Glomerular endothelial cell (primary cell): ENCODE measurements around the gene MX2. TPM values are rescaled to one million over a fixed set of nuclear protein-coding genes. Genes with fewer than 3 reads are reported as not detected.

Experiments
- DNase-seq: peaks from one replicate; pipeline ENCODE4 v3.0.0-alpha.2; 2011; ENCODE audit warnings: low read depth, low spot score; ENCODE audit errors: extremely low read depth
- total RNA-seq: library from RNA; depleted of rRNA; stranded (reverse); fragments of >200 nt; gene quantifications from 2 replicates; pipeline ENCODE4 v1.2.3, GENCODE V29; 2015

Gene MX2
- total RNA-seq, 1 donor from 2014 or later: 12.4 TPM

DNA sequence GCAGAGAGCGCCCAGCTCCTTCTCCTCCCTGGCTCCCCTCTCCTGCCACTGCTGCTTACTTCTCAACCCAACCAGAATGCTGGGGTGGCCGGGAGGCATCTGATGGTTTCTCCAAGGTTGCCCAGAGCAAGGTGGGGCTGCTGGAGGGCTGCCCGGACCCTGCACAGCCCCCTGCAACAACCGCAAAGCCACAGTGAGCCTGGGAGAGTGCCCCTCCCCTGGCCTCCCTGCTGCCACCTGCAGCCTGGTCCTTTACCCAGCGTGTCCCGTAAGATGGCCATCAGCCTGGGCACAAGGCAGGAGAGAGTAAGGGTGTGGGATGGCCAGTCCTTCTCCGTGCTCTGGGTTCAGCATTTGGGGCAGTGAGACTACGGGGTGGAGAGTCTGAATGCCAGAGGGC is 17.0 kb downstream of the MX2 start:
- DNase-seq: no peak

DNA sequence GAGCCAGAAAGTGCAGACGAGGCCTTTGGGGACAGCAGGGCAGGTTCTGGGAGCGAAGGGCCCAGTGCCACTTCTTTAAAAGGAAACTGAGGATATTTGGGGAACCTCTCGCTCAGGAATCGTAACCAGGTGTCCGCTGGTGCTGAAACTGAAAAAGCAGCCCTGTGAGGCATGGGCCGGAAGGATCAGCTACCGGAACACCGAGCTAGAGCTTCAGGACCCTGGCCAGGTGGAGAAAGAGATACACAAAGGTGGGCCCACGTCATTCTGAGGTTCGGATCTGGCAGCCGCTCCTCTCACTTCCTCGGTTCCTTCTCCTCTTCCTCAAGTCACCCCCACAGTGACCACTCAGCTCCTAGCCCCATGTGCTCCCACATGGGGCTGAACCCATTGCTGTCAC is 18.1 kb downstream of the MX2 start:
- no peak for DNase-seq

DNA sequence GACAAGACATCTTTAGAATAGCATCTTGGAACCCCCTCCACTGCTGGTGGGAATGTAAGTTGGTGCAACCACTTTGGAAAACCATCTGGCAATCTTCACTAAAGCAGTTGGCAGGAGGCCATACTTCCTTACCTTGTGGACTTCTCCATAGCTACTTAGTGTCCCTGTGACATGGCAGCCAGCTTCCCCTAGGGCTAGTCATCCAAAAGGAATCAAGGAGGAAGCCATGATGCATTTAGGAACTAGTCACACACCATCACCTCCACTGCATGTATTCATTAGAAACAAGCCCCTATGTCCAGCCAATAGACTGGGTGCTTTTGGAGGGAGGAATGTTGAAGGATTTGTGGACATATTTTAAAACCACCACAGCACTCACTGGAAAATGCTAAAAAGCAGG is 19.9 kb downstream of the MX2 start:
- no peak for DNase-seq

DNA sequence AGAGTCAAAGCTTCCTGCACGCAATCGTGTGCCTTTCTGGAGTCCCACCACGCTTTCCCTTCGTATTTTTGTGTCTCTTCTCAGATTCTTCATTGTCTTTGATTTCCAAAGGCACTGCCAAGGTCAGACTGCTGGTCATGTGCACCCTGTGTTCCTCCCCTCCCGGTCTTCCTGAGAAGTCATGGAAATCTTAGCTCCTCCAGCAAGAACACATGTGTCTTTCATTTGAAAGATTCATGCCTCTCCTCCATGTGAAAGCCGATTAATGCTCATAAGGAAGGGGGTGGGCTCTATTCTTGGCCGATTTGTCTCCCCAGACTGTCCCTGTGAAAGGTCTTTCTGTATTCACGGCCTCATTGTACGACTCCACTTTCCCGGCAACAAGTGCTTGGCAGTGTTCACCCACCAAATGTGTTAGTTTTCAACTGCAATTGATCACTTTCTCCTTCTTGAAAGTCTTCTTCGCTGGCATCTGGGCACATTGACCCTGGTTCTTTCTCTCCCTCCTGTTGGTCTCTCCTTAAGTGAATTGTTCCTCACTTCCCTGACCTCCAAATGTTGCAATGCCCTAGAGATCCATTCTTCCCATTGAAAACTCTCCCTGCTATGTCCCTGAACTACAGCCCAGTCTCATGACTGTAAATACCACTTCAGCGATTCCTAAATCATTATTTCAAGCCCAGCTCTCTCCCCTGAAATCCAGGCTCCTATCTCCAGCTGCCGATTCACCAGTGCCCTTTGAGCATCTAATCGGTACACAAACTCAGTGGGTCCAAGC is 25.4 kb downstream of the MX2 start:
- DNase-seq: no peak

DNA sequence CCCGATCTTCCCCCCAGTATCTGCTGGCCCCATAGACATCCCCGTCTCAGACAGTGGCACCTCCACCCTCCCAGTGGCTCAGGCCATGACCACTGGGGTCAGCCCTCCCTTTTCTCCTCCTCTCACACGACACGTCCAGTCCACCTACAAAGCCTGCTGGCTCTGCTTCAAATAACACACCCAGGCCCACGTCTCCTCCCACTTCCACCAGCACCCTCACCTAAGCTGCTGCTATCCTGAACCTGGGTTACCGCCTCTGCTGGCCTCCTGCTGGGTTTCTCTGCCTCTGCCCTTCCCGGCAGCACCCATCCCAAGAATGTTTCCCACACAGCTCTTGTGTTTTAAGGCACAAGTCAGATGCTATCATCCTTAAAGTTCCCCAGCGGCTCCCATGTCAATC is 26.0 kb downstream of the MX2 start:
- no peak for DNase-seq

DNA sequence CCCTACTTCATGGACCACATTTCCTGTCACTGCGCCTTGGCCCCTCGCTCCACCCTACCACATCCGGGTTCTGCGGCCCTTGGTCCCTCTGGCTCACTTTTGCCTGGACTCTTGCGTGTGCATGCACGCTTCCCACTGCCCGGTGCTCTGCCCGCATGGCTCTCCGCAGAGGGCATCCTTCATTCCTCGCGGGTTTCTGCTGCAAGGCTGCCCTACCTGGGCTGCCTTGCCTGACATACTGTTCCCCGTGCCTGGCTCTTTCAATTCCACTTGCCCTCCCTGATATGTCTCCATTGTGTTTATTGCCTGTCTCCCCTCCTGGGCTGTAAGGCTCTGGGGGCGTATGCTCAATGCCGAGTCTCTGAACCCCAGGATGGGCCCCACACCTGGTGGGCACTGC is 26.4 kb downstream of the MX2 start:
- no peak for DNase-seq

DNA sequence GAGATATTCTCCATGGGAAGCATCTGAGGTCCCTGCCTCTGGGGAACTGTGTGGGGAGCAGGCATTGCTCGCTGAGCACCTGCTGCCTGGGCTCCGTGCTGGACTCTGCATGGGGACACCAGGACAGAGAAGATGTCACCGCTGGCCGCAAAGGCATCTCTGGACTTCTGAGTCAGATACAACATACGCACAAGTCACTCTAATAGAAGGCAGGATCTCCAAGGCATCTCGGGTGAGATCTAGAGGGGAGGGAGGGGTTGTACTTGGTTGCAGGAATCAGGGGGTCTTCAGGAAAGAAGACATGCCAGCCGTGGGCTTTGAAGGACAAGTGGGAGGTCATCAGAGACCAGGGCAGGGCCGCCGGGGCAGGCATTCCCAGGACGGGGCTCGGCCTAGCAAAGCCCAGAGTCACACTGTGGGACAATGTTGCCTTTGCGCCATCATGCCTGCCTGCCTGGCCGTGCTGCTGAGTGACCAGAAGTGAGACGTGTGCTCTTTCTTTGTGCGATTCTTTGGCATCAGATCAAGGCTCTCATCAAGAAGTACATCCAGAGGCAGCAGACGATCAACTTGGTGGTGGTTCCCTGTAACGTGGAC is 28.3 kb downstream of the MX2 start:
- DNase-seq: no peak

DNA sequence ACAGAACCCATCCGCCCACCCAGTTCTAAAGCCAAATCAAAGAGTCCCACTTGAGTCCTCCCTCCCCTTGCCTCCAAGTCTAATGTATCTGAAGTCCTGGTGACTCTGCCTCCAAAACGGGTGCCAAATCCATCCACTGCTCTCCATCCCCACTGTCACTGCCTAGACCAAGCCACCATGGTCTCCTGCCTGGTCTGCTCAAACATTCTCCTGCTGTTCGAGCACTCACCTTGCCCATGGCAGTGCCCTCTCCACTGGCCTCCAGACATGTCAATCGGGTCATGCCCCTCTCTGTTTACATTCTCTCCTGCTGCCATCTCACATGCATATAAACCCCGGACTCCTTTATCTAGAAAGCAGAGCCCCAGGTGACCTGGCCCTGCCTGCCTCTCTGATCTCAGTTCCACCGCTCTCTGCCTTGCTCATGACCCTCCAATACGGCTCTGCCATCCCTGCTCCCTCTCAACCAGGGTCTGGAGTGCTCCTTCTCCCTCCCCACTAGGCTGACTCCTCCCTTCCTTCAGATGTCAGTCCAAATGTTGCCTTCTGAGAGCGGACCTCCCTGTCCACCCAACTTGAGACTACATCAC is 32.1 kb downstream of the MX2 start:
- DNase-seq: no peak

DNA sequence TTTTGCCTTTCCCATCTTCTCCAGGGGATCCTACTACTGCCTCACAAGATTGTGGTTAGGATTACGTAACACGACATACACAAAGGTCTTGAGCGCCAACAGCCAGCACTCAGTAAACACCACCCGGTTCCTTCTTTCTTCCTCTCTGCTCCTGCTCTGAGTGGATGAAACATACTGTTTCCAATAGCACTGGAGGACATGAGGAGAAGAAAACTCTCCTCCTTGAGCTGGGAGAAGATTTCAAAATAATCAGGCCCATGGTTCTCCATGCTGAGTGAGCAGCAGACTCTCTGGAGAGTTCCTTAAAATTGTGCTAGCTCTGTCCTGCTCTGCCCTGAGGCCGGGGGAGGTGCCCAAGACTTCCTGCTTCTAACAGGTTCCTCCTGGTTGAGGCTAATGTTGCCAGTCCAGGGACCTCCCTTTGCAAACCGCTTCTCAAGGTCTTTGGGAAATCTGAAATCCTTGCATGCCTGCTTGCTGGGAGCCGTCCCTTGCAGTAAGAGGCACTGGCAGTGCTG is 34.8 kb downstream of the MX2 start:
- DNase-seq: no peak

DNA sequence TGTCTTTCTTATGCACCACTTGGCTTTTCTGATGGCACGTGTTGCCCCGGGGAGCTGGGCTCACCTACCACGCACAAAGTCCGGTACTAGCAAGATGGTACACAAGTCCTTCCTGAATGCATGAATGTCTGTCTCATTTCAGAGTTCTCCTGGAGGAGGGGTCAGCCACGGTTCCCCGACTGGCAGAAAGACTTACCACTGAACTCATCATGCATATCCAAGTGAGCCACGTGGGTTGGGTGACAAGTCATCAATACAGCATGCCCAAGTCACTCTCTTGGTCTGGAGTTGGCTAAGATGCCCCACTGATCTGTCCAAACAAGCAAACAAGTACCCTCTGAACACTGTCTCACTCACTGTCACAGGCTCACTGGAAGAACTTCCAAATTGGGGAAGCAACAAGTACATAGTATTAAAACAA is 35.7 kb downstream of the MX2 start:
- DNase-seq: no peak

DNA sequence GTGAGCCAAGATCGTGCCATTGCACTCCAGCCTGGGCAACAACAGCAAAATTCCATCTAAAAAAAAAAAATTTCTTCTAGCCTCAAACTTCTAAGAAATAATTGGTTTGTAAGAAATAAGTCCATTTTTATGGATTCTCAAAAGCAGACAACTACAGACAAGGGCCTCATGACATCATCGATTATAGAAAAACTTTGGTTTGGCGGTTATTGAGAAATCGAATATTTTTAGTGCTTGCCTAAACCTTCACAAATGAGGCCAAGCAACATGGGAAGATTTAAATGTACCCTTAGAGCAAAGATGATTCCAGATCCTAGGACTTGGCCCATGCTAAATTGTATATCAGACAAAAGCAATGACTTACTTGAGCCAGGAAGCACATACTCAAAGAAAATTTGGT is 36.4 kb downstream of the MX2 start:
- no peak for DNase-seq

DNA sequence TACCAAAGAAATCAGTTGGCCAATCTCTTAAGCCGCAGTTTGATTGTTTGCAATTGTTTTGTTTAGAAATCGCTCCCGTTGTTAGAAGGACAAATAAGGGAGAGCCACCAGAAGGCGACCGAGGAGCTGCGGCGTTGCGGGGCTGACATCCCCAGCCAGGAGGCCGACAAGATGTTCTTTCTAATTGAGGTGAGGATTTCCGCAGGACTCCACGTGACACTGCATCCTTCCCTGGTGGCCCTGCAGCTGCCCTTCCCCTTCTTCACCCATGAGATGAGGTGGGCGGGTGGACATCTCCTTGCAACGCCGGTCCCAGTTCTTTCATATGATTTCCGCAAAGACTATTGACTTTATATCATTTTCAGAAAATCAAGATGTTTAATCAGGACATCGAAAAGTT is 37.0 kb downstream of the MX2 start:
- DNase-seq: no peak

DNA sequence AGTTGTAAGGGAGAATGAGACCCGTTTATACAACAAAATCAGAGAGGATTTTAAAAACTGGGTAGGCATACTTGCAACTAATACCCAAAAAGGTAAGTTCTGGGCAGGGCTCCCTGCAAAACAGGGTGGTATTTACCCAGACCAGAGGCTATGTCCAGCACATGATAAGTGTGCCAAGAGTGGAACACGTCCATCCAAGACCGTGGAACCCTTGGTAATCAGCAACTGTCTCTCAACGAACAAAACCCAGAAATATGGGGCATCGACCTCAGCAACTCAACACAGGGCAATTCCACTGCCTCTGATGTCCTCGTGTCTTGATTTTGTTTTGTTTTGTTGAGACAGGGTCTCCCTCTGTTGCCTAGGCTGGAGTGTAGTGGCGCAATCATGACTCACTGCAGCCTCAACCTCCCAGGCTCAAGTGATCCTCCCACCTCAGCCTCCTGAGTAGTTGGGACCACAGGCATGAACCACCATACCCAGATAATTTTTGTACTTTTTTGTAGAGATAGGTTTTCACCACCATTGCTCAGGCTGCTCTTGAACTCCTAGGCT is 37.5 kb downstream of the MX2 start:
- DNase-seq: no peak

DNA sequence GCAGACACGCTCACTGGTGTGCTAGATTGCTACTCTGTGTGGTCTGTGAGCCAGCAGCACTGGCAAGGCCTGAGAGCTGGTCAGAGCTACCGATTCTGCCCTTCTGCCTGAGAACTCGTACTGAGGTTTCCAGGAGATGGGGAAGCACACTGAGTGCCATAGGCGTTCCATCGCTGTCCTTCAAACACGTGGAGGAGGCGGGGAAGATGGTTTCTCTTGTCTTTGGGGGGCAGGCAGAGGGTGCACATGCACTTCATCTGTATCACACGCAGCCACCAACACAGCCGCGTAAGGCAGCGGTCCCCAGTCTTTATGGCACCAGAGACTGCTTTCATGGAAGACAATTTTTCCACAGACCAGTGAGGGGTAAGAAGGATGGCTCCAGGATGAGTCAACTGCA is 40.4 kb downstream of the MX2 start:
- DNase-seq: no peak

DNA sequence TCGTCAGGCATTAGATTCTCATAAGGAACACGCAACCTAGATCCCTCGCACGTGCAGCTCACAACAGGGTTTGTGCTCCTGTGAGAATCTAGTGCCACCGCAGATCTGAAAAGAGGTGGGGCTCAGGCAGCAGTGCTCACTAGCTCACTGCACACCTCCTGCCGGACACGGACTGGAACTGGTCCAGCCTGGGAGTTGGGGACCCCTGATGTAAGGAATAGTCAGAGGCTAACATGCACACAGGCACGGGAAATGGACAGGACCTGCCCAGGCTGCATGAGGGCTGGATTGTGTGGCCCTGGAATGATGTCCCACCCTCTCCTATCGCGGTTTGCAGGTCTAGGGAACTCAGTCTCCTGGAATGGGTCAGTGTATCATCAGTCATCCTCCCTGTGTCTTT is 41.0 kb downstream of the MX2 start:
- DNase-seq: no peak

DNA sequence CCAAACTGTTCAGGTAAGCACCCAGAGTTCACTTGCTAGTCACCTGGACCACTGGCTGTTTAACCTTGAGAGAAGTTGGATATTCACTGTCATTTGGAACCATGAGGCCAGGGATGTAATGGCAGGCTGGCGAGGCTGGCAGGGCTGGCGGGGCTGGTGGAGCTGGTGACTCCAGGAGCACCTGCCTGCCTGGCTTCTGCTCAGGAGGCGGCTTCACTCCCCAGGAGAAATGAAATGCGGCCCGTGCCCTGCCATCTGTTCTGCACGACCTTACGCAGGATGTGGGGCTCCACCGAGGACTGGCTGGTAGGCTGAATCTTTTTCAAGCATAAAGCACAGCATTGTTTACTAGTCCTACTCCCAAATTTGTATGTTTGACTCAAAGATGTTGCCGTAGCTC is 41.5 kb downstream of the MX2 start:
- DNase-seq: no peak

DNA sequence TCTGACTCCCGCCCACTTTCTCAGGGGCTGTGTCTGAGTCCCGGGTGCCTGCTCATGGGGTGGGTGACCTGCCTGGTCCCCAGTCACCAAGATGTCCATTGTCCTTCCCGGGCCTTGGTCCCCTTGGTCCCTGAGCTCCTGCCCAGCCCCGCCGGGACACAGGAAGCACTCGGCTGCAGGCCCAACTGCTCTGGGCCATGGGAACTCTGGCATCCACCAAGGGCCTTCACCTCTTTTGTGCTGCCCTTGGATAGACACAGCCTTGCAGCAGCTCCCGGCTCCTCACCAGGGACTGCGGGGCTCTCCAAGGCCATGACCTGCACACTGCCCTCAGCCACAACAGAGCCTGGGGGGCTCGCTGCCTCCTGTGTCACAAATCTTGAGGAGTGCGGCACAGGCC is 42.1 kb downstream of the MX2 start:
- DNase-seq: no peak

DNA sequence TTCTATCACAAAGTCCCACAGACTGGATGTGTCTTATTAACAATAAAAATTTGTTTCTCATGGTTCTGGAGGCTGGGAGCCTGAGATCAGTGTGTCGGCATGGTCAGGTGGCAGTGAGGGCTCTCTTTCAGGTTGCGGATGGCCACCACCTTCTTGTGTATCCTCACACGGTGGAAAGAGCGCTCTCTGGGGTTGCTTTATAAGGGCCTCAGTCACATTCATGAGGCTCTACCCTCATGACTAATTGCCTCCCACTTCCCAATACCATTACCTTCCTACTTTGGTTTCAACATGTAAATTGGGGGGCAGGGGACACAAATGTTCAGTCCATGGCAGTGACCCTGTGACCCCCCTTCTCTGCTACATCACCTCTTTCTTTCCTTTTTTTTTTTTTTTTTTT is 43.5 kb downstream of the MX2 start:
- no peak for DNase-seq

DNA sequence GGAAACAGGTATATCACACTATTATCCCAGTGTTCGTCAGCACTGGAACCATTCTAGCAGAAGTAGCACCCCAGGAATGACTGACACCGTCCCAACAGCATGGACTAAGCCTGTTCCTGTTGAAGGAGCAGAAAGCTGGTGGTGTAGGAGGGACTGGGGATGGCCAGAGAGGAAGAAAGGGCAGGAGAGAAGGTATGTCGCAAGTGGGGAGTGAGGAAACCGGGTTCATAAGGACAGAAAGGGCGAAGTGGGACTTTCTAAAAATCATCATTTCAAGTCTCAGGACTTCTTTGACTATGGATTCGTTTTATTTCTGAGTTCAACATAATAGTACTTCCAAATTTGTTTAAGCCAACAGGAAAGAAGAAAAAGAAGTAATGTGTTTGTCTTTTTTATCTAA is 44.5 kb downstream of the MX2 start:
- no peak for DNase-seq

DNA sequence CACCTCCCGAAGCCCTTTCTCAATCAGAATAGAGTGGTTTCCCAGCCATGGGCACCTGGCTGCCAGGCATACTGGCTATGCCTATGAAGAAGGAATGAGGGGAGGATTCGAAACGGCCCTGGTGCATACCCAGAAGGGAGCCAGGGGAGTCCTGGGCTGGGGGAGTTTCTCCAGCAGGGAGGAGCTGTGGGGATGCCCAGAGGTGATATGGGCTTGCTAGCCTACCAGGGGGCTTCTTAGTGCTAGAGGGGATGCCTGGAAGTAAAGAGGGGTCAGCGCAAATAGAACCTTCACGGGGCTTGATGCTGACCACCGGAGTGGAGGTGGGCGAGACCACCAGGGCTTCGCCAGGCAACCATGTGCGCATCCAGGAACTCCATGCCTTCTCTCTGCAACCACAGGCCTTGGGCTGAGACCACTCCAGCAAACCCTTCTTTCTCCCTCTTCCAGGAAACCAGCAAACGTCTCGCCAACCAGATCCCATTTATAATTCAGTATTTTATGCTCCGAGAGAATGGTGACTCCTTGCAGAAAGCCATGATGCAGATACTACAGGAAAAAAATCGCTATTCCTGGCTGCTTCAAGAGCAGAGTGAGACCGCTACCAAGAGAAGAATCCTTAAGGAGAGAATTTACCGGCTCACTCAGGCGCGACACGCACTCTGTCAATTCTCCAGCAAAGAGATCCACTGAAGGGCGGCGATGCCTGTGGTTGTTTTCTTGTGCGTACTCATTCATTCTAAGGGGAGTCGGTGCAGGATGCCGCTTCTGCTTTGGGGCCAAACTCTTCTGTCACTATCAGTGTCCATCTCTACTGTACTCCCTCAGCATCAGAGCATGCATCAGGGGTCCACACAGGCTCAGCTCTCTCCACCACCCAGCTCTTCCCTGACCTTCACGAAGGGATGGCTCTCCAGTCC is 46.0 kb downstream of the MX2 start:
- DNase-seq: no peak

DNA sequence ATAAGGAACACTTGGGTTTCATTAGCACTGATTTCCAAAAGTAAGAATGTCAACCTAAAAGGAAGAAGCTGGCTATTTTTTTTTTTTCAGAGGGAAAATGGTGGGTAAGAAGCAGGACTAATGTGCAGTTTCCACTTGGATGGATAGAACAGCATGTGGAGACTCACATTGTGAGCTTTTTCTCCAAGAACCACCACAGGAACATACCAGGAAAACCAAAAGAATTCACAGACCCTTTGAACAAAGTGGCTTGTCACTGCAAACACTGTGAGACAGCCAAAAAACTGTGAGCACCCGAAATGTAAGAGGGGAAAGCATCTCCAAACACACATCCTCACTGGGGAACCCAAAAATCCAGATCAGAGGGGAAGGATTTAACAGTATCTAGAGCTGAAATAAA is 48.5 kb downstream of the MX2 start:
- DNase-seq: no peak
